Thyroid gland (tissue), 4 donors: ENCODE measurements around the gene FAM24B.
"Not testable (repeated sequence)": the region's sequence is repeated elsewhere in the genome, so short reads cannot be mapped to it uniquely, and the experiment has no call there.

Source experiments
- POLR2A ChIP-seq, 2 donors: fragments of 450-650 bp; IDR thresholded peaks; one replicate each; pipeline ENCODE4 v1.6.1; 2017; ENCODE audit warnings: antibody characterized with exemption in 2 of 2, mild to moderate bottlenecking in 2 of 2, moderate library complexity in 1 of 2
- TF ChIP-seq, protein P1 (sequence below), 6 experiments: fragments of 200-600 bp in 3 of 6; fragments of 450-650 bp in 3 of 6; sonication (generic) in 3 of 6; IDR thresholded peaks; one replicate each; pipeline ENCODE4 v1.5.1; 2016 to 2019; ENCODE audit warnings: antibody characterized with exemption in 6 of 6, mild to moderate bottlenecking in 2 of 6, inconsistent platforms in 1 of 6, moderate library complexity in 1 of 6

DNA sequence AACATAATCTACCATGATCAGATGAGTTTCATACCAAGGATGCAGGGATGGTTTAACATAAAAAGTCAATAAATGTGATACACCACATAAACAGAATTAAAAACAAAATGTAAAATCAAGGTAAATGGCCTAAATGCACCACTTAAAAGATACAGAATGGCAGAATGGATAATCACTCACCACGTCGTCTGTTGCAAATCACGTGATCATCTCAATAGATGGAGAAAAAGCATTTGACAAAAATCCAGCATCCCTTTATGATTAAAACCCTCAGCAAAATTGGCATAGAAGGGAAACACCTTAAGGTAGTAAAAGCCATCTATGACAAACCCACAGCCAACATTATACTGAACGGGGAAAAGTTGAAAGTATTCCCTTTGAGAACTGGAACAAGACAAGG is 24.5 kb upstream of the FAM24B start:
- TF ChIP-seq, protein P1, sequence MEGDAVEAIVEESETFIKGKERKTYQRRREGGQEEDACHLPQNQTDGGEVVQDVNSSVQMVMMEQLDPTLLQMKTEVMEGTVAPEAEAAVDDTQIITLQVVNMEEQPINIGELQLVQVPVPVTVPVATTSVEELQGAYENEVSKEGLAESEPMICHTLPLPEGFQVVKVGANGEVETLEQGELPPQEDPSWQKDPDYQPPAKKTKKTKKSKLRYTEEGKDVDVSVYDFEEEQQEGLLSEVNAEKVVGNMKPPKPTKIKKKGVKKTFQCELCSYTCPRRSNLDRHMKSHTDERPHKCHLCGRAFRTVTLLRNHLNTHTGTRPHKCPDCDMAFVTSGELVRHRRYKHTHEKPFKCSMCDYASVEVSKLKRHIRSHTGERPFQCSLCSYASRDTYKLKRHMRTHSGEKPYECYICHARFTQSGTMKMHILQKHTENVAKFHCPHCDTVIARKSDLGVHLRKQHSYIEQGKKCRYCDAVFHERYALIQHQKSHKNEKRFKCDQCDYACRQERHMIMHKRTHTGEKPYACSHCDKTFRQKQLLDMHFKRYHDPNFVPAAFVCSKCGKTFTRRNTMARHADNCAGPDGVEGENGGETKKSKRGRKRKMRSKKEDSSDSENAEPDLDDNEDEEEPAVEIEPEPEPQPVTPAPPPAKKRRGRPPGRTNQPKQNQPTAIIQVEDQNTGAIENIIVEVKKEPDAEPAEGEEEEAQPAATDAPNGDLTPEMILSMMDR (IDR thresholded peaks at IDR 0.05) = not testable (repeated sequence)
- TF ChIP-seq POLR2A (IDR thresholded peaks at IDR 0.05) = not testable (repeated sequence)
